NCI-H510A (cell line): Measurements from ENCODE around the gene CDC25B.
A peak's percentile ranks its signal among the peaks of the same experiment; 100 is the strongest.

Experiments used
- DNase-seq: peaks from one replicate; lab custom pipeline; 2025; lab: John Stamatoyannopoulos, UW

Gene CDC25B

DNA sequence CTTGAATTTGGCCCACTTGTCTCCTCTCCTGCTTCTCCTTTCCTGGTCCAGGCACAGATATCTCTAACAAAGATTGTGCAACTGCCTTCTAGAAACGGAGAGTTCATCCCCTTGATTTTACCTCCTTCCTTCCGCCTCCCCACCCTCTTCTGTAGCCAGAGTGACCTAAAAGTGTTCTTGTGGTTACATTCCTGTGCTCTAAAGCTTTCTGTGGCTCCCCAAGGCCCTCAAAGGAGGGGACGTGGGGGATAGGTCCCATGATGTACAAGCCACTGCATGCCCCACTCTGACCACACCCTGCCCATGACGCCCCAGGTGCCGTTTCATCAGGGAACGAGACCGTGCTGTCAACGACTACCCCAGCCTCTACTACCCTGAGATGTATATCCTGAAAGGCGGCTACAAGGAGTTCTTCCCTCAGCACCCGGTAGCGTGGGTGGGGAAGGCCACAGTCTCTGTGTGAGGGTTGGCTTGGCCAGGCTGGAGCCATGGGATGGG, 8.2 kb downstream of the CDC25B start:
- DNase-seq: no peak

DNA sequence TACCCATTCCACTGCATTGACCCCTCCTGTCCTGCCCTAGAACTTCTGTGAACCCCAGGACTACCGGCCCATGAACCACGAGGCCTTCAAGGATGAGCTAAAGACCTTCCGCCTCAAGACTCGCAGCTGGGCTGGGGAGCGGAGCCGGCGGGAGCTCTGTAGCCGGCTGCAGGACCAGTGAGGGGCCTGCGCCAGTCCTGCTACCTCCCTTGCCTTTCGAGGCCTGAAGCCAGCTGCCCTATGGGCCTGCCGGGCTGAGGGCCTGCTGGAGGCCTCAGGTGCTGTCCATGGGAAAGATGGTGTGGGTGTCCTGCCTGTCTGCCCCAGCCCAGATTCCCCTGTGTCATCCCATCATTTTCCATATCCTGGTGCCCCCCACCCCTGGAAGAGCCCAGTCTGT, 8.7 kb downstream of the CDC25B start:
- no peak for DNase-seq

DNA sequence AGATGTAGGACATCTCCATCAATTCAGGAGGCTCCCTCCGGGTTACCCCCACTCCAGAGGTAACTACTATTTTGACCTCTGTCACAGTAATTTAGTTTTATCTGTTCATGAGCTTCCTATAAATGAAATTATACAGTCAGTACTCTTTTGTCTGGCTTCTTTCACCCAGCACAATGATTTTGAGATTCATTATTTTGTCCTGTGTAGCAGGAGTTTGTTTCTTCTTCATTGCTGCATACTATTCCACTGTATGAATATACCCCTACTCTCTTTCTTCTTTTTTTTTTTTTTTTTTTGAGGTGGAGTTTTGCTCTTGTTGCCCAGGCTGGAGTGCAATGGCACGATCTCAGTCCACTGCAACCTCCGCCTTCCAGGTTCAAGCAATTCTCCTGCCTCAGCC, 12.4 kb downstream of the CDC25B start:
- no peak for DNase-seq

DNA sequence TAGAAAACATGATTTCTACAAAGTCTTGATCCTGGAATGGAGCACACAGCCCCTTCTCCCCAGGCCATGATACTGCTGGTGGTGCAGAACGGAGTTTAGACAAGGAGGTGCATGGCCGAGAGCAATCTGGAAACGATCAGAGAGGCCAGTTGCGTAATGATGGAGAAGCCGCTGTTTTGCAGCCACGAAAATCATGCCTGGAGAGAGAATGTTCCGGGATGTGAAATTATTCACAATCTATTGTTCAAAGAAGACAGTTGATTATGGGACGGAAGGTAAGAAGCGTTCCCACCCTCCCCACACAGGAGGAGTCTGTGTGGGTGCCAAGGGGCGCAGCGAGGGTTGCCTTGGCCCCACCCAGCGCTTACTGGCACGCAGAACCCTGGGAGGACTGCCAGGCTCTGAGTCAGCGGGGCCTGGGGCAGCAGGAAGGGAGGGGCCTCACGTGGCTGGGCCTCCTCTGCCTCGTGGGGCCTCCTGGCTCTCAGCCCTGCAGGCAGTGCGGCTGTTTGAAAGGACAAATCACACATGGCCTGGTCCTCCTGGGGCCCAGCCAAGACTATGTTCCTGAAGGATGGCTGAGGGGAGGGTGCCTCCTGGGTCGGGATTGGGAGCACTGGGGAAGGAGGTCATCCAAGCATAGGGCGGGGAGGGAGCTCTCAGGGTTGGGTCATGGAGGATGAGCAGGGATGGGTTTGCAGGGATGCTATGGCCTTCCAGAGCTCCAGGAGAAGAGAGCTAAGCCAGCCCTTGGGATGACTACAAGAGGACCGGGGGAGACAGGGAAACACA, 15.6 kb downstream of the CDC25B start:
- DNase-seq: peak; percentile 91

DNA sequence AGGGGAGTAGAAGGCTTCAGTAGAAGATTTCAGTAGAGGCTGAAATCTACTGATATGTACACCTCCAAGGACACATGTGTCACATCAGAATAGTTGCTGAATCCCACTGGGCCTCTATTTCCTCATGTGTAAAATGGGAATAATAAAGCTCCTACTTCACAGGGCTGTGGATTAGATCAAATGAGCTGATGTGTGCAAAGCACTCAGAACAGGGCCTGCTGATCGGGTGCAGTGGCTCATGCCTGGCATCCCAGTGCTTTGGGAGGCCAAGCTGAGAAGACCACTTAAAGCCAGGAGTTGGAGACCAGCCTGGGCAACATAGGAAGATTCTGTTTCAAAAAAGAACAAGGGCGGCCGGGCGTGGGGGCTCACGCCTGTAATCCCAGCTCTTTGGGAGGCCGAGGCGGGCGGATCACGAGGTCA, 16.2 kb downstream of the CDC25B start:
- no peak for DNase-seq

DNA sequence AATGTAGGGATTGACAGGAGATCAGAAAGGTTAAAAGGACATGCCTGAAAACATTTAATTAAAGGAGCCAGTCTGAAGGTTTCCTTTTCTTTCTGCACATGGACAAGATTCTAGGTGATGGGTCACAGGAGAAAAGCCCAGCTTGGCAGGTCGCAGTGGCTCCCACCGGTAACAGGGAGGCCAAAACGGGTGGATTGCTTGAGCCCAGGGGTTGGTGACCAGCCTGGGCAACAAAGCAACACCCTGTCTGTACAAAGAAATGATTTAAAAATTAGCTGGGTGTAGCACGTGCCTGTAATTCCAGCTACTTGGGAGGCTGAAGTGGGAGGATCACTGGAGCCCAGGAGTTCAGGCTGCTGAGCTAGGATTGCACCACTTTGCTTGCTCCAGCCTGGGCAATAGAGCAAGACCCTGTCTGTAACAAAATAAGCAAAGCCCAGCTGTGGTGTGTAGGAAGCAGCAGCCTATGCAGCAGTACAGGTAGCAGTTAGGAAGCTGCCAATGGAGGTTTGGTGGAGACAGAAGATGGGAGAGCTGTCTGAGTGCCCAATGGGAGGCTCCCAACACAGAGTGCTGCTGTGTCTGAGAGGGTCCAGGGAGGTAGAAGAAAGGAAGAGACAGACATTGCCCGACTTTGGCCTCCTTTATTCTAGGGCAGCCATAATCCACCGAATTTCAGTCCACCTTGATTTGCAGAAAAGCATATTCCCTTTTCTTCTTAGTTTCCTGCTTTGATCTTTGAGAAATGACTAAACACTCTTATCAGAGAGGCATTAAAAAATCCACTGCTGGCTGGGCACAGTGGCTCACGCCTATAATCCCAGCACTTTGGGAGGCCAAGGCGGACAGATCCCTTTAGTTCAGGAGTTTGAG, 17.1 kb downstream of the CDC25B start:
- no peak for DNase-seq

DNA sequence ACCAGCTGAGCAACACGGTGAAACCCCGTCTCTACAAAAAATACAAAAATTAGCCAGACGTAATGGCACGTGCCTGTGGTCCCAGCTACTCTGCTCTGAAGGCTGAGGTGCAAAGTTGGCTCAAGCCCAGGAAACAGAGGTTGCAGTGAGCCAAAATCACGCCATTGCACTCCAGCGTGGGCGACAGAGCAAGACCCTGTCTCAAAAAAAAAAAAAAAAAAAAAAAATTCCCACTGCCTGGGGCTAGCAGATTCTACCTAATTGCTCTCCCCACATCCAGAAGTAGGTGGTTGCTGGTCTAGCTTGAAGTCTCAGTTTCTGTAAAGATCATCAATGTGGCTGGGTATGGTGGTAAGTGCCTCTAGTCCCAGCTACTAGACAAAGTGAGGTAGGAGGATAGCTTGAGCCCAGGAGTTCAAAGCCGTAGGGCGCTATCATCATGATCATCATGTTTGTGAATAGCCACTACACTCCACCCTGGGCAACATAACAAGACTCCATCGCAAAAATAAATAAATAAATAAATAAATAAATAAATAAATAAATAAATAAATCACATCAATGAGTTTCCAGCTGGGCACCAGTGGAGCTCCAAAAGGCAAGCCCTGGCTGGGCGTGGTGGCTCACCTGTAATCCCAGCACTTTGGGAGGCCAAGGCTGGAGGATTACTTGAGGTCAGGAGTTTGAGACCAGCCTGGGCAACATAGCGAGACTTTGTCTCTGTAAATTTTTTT, 17.9 kb downstream of the CDC25B start:
- DNase-seq: no peak

DNA sequence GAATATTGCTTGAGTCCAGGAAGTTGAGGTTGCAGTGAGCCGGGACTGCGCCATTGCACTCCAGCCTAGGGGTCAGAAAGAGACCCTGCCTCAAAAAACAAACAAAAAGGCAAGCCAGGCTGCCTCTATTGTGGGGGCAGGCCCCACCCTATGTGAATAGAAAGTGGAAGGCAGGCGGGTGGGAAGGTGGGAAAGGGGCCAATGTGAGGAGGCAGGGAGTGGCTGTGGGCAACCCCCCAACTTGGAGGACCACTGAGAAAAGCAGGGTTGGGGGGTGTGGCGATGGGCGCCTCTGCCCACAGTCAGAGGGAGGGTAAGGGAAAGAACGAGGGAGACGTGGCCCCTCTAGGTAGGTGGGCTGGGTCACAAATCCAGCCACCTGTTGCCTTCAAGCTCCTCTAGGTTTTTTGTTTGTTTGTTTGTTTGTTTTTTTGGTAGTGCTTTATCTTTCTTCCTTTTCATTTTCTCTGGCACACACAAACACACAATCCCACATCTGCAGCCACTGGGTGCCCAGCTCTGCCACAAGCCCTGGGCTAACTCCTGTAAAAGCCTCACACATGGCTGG, 18.9 kb downstream of the CDC25B start:
- no peak for DNase-seq

DNA sequence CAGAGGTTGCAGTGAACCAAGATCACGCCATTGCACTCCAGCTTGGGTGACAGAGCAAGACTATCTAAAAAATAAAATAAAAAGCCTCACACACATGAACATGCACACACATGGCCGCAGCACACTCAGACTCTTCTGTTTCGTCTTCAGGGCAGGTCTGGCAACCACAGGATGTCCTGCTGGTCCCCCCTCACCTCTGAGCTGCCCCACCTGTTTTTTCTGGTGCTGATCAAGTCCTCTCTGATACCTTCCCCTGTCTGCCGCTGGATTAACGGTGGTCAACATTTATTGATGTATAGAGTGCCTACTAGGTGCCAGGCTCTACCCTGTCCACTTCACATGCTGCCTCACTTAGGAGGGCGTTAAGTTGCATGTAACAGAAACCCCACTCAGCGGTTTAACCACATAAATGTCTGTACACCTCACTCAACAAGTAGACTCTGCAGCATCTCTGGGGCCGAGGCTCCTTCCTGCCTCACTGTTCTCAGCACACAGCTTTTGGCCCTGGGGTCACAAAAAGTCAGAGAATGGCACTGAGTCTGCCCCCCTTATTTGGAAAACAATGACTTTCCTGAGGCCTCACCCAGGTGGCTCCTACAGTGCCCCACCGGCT, 19.7 kb downstream of the CDC25B start:
- no peak for DNase-seq

DNA sequence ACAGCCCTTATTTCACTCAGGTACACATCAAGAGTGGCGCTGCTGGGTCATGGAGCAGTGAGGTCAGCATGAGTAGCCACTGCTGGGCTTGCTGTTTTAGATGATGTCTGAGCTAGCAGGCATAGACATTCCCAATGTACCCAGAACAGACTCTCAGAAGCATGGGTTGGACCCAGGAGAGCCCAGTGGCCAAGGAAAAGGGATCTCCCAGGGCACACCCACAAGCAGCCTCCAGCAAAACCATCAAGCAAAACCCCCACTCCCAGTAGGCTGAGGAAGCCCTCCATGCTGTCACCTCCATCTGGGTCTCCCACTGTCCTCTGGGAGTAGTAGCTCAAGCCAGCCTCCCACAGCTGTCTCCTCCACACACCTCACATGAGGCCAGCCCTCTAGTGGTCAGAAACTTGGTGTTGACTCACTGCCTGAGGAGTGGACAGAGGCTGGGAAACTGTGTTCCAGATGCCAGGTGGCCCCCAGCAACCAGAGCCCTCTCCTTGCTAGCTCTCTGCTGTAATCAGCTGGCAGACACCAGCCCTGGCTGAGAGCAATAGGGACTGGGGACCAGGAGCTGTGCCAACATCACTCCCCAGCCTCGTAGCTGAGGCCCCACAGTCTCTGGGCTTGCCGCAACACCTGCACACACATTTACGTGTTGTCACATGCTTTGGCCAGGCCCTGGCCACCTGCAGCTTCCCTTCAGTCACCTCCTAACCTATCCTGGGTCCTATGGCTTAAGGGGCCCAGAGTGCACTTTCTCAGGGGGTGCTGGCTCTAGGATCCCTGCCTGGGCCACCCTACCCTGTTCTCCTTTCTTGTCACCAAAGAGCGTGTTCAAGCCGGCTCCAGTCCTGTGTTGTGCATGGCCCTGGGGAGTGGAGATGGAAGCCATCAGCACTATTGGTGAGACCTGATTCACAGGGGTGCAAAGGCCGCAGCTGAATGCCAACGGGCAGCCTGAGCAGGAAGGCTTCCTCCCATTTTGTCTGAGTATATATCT, 22.3 kb downstream of the CDC25B start:
- DNase-seq: peak; percentile 73

DNA sequence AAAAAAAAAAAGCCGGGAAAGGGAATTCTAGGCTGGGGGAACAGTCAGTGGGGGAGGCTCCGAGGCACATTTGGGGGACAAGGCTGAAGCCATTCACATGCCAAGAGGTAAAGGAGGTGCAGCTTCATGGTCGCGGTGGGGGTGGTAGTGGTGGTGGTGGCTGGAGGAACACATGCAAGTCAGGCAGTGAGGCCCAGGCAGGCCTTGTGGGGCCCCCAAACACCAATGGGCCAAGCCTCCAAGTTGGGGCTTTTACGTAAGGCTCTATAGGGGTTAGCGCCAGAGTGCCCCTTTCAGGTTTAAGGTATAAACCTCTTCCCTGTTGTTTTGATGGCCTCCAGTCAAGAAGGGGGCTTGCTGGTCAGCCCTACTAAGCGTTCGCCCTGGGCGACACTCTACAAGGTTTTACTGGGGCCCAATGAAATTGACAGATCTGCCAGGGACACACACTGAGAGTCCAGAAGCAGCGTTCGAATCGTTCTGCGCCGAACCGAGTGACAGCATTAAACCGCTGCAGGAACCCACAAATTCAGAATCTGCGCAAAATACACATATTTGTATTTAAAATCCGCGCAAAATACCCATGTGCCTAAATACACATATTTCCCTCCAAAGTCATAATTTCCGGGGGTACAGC, 23.4 kb downstream of the CDC25B start:
- no peak for DNase-seq

DNA sequence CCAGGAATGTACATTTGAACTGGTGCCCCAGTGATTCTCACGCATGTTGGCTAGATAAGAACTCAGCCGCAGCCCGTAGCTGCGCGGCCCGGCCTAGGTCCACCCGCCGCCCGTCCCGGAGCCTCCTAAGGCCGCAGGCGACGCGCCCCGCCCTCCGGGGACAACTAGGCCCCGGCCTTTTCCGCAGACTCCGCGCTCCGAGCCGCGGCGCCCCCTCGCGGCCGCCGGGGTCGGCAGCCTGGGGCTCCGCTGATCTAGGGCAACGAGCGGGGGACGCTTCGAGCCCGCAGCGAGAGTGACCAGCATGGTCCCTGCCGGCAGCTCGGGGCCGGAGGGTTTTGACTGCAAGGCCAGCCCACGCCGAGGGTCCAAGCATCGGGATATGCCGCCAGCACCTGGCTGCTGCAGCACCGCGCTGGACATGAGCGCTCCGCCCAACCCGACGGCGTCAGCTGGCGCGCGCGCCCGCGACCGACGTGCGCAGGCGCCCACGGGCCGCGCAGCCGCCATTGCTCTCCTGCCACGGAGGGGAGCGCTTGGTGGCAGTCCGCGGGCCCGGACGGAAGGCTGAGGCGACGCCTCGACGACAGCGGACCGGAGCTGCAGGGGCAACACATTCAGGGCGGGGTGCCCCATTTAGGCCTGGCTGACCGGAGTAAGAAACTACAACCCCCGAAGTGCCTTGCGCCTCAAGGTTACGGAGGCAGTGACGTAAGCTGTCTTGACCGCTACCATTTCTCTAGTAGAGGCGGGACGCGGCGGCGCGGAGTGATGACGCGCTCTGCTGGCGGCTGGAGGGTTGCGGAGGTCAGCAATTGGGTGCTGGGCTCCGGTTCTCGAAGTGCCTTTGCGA, 24.2 kb downstream of the CDC25B start, which contains the start of gene AP5S1:
TSS of gene AP5S1 (plus strand) at position 500 of the 853 bp plus-strand sequence. CDS start 1,571 bp downstream, outside the sequence.
- DNase-seq: peak; percentile 94

DNA sequence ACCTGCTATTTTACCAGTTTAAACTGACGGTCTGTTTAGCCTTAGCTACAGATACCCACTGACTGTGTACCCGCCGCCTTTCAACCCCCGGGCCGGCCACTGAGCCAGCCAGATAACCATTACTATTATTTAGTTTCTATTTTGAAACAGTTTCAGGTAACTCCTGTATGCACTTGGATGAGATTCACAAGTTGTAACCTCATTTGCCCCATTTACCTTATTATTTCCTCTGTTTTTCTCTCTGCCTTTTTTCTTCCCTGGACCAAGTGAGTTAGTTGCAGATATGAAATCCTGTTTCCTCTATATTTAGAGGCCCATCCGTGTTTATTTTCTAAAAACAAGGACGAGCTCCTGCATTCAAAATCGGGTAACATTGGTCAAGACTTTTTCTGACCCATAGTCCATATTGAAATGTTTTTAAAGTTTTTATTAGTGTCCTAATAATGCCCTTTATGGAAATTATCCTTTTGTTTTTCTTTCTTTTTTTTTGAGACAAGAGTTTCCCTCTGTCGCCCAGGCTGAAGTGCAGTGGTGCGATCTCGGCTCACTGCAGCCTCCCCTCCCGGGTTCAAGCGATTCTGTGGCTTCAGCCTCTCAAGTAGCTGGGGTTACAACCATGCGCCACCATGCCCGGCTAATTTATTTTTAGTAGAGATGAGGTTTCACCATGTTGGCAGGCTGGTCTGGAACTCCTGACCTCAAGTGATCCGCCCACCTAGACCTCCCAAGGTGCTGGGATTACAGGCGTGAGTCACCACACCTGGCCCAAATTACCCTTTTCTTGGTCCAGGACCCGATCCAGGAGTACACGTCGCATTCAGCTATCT, 25.0 kb downstream of the CDC25B start:
- no peak for DNase-seq

DNA sequence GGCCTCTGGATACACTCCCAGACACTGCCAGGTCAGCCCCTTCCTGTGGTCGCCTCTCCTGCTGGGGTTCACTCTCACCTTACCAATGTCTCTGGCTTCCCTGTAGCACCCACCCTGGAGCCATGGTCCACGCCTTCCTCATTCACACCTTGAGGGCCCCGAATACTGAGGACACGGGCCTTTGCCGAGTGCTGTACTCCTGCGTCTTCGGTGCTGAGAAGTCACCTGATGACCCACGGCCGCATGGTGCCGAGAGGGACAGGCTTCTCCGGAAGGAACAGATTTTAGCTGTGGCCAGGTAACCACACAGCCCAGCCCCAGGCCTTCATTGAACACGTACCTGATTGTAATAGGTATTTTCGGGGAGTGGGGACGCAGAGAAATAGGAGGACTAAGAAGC, 25.9 kb downstream of the CDC25B start:
- DNase-seq: no peak

DNA sequence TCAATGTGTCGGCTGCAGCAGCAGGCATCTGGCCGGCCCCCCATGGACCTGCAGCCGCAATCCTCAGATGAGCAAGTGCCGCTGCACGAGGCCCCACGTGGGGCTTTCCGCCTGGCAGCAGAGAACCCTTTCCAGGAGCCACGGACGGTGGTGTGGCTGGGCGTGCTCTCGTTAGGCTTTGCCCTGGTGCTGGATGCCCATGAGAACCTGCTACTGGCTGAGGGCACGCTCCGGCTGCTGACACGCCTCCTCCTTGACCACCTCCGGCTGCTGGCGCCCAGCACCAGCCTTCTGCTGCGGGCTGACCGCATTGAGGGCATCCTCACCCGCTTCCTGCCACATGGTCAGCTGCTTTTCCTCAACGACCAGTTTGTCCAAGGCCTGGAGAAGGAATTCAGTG, 27.8 kb downstream of the CDC25B start:
- DNase-seq: no peak

DNA sequence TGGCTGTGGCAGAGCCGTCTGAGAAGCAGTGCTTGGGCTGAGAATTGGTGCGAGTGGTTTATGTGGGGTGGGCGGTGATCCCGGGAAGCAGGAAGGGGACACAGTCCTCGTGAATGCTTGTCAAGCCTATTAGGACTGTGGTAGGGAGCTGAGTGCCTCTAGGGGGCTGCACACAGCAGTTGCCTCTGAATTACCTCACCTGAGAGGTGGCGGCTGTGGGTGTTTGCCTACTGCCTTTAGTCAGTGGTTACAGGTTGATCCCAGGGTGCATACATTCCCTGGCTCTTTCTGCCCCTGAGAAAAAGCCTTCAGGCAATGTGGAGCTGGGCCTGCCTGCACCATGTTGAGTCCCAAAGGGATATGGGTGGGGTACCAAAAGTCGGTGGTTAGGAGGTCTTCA, 29.4 kb downstream of the CDC25B start:
- no peak for DNase-seq

DNA sequence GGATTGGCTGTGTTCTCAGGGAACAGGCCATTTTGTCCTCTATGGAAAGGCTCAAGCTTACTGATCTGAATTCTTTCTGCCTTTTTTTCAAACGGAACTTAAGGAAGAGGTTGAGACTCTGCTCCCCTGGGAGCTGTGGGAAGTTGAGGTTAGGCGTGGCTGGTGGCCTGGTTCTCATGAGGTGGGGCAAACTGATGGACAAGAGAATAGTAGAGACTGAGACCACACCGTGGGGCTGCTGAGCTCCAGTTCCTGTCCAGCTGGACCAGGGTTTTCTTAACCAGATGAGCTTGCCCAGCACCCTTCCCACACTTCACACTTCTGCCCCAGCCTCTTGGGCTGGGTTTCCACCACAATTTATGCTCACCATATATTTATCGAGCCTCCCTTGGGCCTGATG, 30.3 kb downstream of the CDC25B start:
- no peak for DNase-seq

DNA sequence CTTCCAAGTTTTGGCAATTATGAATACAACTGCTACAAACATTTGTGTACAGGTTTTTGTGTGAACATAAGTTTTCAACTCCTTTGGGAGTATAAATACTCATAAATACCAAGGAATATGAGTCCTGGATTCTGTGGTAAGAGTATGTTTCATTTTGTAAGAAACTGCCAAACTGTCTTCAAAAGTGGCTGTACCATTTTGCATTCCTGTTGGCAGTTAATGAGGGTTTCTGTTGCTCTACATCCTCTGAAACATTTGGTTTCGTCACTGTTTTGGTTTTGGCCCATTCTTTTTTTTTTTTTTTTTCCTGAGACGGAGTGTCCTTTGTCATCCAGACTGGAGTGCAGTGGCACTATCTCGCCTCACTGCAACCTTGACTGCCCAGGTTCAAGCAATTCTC, 32.7 kb downstream of the CDC25B start:
- DNase-seq: no peak
